AG04450 (cell line): ENCODE measurements around the gene MMP11. TPM values are rescaled to one million over a fixed set of nuclear protein-coding genes. Genes with fewer than 3 reads are reported as not detected.

Source experiments
- CTCF ChIA-PET: fragments of 300-600, 350-600 bp; formaldehyde crosslinking; extraction: SDS; loops from one replicate; lab custom pipeline; 2022; ENCODE audit warnings: antibody characterized with exemption, inconsistent platforms; lab: Charles Lee
- POLR2A ChIA-PET: fragments of 350-600 bp; formaldehyde crosslinking; extraction: SDS; loops from one replicate; lab custom pipeline; 2021; ENCODE audit warnings: antibody characterized with exemption, inconsistent platforms; lab: Yijun Ruan, JAX
- DNase-seq: peaks from one replicate; pipeline ENCODE4 v3.0.0-alpha.2; 2011; ENCODE audit warnings: low read depth, low spot score
- H3K27ac ChIP-seq: one replicate; pipeline ENCODE4 v1.5.1; 2012; ENCODE audit warnings: low read depth, low read length, control low read depth
- H3K27me3 ChIP-seq: one replicate; pipeline ENCODE4 v1.6.0; 2012; ENCODE audit warnings: low read length; ENCODE audit not compliant: control insufficient read depth, insufficient read depth
- H3K4me3 ChIP-seq: 2 replicates; pipeline ENCODE4 v1.5.1; 2011; ENCODE audit warnings: mild to moderate bottlenecking, low read depth, low read length, control low read depth
- H3K9me3 ChIP-seq: 2 replicates; pipeline ENCODE4 v1.5.1; 2012; ENCODE audit warnings: low read length; ENCODE audit not compliant: control insufficient read depth, insufficient read depth
- polyA plus RNA-seq: library from polyadenylated mRNA; depleted of rRNA; stranded (reverse); fragments of >200 nt; gene quantifications from 2 replicates; pipeline ENCODE4 v1.2.3, GENCODE V29; 2011
- TF ChIP-seq, protein P1 (sequence below): IDR thresholded peaks from 2 replicates; pipeline ENCODE4 v1.5.1; 2011; ENCODE audit warnings: low read depth, low read length, control low read depth, inconsistent platforms

Gene MMP11
- polyA plus RNA-seq, 1 experiment = 5.7 TPM

DNA sequence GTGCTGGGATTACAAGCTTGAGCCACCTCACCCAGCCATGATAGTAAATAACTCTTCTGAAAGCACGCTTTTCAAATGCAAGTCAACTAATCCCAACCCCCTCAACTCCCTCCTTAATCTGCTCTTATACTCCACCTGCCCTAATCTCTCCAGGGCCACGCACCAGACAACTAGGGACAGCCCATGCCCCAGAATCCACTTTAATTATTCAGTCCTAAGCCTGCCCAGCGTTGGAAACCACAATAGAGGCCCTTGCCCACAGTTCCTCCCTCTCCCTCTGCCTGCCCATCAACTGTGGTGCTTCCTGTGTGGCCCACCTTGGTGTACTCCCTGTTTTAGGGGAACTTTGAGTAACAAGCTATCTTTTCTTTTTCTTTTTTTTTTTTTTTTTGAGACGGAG lies 15.8 kb upstream of the MMP11 start:
- H3K27ac ChIP-seq = no peak overlapping the region
- no peak overlapping the region for H3K4me3 ChIP-seq
- no peak for DNase-seq
- TF ChIP-seq, protein P1, sequence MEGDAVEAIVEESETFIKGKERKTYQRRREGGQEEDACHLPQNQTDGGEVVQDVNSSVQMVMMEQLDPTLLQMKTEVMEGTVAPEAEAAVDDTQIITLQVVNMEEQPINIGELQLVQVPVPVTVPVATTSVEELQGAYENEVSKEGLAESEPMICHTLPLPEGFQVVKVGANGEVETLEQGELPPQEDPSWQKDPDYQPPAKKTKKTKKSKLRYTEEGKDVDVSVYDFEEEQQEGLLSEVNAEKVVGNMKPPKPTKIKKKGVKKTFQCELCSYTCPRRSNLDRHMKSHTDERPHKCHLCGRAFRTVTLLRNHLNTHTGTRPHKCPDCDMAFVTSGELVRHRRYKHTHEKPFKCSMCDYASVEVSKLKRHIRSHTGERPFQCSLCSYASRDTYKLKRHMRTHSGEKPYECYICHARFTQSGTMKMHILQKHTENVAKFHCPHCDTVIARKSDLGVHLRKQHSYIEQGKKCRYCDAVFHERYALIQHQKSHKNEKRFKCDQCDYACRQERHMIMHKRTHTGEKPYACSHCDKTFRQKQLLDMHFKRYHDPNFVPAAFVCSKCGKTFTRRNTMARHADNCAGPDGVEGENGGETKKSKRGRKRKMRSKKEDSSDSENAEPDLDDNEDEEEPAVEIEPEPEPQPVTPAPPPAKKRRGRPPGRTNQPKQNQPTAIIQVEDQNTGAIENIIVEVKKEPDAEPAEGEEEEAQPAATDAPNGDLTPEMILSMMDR = no peak
- ChIA-PET CTCF (interaction anchor here (0.7 to 1.5 kb wide), 3 partner anchors 11 to 475 kb away, joined by 3 to 4 read pairs (median 4); partner anchors contain the start of gene CHCHD10), POLR2A (no interaction called here)
- no peaks in the 10 kb centered on the region for H3K27me3 ChIP-seq
- H3K9me3 ChIP-seq = no peaks in the 10 kb centered on the region

DNA sequence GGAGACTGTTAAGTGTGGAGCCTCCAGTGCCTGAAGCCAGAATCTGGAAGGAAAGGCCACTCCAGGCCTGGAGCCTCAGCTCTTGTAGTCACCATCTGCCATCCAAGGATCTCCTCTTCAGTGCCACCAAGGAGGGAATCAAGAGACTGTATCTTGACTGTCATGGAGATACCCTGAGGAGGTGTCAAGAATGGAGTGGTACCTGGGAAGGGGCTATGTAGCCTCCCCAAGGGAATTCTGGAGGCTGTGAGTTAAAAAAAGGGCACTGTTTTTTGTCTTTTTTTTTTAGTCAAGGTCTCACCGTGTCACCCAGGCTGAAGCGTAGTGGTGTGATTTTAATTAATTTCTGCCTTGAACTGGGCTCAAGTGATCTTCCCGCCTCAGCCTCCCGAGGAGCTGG lies 13.1 kb upstream of the MMP11 start:
- Histone ChIP-seq H3K27ac (no peak overlapping the region), H3K4me3 (no peak overlapping the region), H3K9me3 (no peaks in the 10 kb centered on the region), H3K27me3 (no peaks in the 10 kb centered on the region)
- ChIA-PET POLR2A (no interaction called here), CTCF (interaction anchor here (1.7 kb wide), 1 partner anchor 90 kb away, joined by 6 read pairs; no protein-coding TSS in a partner anchor)
- no peak for DNase-seq
- TF ChIP-seq, protein P1 = no peak

DNA sequence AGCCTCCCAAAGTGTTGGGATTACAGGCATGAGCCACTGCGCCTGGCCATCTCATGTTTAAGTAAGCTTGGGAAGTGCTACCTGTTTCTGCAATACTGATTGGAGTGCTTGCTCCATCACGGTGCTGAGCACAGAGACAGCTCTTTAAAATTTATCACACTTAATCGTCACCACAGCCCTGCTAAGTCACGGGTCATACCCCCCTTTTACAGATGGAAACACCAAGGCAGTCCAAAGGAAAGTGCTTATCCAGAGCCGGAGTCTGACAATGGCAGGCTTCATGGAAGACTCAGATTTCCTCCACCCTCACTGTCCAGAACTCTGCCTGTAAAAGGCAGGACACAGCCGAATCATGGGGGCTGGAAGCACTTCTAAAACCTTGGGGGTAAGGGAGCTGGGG lies 12.6 kb upstream of the MMP11 start:
- ChIA-PET POLR2A (no interaction called here), CTCF (interaction anchor here (1.7 kb wide), 1 partner anchor 90 kb away, joined by 6 read pairs; no protein-coding TSS in a partner anchor)
- Histone ChIP-seq H3K4me3 (no peak overlapping the region), H3K9me3 (no peaks in the 10 kb centered on the region), H3K27me3 (no peaks in the 10 kb centered on the region), H3K27ac (no peak overlapping the region)
- TF ChIP-seq, protein P1 = no peak
- DNase-seq = no peak

DNA sequence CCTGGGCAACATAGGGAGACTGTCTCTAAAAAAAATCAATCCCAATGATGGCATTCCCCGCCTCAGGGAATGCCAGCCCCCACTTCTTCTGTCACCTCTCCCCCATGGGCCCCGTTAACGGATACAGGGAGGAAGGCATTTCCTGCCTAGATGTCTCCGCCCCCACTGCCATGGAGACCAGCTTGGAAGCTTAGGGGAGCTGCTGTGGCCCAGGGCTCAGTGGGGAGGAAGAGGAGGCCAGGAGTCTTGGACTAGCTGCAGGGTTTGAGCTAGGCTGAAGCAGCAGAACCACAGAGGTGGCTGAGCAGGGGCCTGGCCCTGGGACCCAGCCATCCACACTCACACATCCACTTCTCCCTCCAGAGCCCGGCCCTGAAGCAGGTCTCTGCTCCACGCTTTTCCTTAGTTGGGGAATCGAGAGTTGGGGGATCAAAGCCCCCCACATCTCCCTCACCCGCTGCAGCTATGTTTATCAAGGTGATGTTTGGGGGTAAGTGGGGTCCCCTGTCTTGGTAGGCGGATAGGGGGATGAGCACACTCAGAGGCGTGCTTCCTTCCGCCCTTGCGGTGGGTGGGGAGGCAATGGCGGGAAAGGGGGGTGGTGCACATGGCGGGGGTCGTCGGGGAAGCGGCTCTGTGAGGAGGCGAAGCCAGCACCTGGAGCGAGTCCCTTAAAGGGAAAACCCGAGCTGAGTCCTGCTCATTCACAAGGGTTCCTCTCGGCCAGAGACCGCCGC lies 9.6 kb upstream of the MMP11 start, which contains the start of gene C22orf15:
Gene C22orf15, plus strand, starts transcription at position 149 of the 737 bp plus-strand sequence. Its CDS starts 317 bp downstream, at position 466.
- DNase-seq = no peak
- no peaks in the 10 kb centered on the region for H3K9me3 ChIP-seq
- H3K27ac ChIP-seq = no peak within 1 kb of the TSS
- peak within 1 kb of the TSS; percentile 50 for H3K4me3 ChIP-seq
- no peaks in the 10 kb centered on the region for H3K27me3 ChIP-seq
- ChIA-PET CTCF (interaction anchor here (0.5 to 1.6 kb wide), 4 partner anchors 24 to 176 kb away, joined by 3 to 8 read pairs (median 4); partner anchors contain the start of gene SMARCB1), POLR2A (interaction anchor here (0.5 to 1.2 kb wide), 2 partner anchors 12 to 45 kb away, joined by 3 read pairs; partner anchors contain the start of gene ZNF70)
- TF ChIP-seq, protein P1 = no peak

DNA sequence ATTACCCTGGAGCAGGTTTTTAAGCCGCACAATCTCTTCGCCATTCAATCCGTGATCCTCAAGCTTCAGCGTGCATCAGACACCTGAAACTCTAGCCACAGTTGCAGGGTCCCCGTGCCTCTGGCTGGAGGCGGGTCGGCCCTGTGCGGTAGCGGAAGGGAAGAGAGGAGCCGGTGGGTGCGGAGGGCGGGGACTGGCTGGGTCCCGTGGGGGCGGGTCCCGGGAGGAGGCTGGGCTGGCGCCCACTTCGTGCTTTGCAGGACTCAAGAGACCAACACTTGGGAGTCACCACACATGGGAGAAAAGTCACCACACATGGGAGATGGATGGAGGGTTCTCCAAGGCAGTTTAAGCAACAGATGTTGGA lies 9.1 kb upstream of the MMP11 start:
- CTCF ChIA-PET = interaction anchor here (0.7 to 1.6 kb wide), 2 partner anchors 23 to 86 kb away, joined by 4 to 8 read pairs; partner anchors contain the start of gene SMARCB1
- no peak for DNase-seq
- POLR2A ChIA-PET = interaction anchor here (0.5 kb wide), 1 partner anchor 124 kb away, joined by 3 read pairs; no protein-coding TSS in a partner anchor

More for the DNA sequence above, 9.1 kb upstream of the MMP11 start:
- Histone ChIP-seq H3K4me3 (peak overlapping the region; percentile 50), H3K9me3 (no peaks in the 10 kb centered on the region), H3K27me3 (no peaks in the 10 kb centered on the region), H3K27ac (no peak overlapping the region)
- TF ChIP-seq, protein P1 = no peak
